ENCODE measurements around the gene GALNT17. TPM values are rescaled to one million over a fixed set of nuclear protein-coding genes. Genes with fewer than 3 reads are reported as not detected.

GALNT17 gene
- total RNA-seq, 1 experiment from 2014 or later, result not detected

DNA sequence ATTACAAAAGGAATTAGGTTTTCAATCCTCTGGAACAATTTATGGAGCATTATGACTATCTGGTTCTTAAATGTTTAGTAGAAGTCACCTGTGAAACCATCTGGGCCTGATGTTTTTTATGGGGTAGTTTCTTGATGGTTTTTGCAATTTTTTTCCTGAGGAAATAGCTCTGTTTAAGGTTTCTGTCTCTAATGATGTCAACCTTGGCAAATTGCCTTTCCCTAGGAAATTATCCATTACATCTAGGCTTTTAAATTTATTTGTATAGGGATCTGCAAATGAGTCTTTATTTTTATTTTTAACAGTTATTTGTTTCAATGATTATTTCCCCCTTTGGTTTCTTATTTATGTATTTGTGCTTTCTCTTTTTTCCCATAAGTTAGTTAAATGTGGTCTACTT lies 222.8 kb downstream of the GALNT17 start:
- no peak overlapping the region for H3K27ac ChIP-seq (ENCODE audit: low read depth, low read length, poor library complexity, severe bottlenecking)
- TF ChIP-seq CTCF (conservative IDR thresholded peaks at IDR 0.05; ENCODE audit: low read depth, low read length), result no peak
- no peak for TF ChIP-seq EZH2 (IDR thresholded peaks at IDR 0.05; ENCODE audit: borderline replicate concordance, low read depth, low read length, poor library complexity, severe bottlenecking)
- CTCF ChIA-PET, result no interaction called here

DNA sequence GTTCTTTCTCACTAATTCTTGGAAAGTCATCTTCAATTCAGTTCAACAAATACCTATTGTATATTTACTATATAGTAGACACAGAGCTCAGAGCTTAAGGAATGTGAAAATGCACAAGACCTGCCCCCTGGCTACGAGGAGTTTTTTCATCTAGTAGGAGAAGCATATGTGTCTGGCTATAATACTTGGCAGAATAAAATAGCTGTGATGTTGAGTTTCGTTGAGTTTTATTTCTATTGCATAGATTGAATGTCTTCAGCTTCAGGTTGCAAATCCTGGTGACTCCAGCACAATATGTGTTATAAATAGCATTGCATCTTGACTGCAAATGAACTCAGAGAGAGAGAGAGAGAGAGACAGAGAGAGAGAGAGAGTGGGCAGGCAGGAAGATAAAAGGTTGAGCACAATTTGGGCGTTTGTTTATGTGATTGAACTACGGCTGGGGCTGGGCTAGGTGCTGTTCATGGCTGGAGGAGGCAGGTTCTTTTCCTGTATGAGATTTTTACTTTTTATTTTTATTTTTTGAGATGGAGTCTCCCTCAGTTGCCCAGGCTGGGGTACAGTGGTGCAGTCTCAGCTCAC lies 229.6 kb downstream of the GALNT17 start:
- TF ChIP-seq EZH2 (IDR thresholded peaks at IDR 0.05; ENCODE audit: borderline replicate concordance, low read depth, low read length, poor library complexity, severe bottlenecking) (no peak), CTCF (conservative IDR thresholded peaks at IDR 0.05; ENCODE audit: low read depth, low read length) (no peak)
- POLR2A ChIA-PET (ENCODE audit: low non-redundant PET), result no interaction called here
- no peak for DNase-seq (ENCODE audit: low spot score)
- no peak overlapping the region for H3K4me3 ChIP-seq (ENCODE audit: low read depth, low read length, poor library complexity, severe bottlenecking)
- no peaks in the 10 kb centered on the region for H3K27me3 ChIP-seq (replicated peaks; ENCODE audit: insufficient read depth, low read depth, low read length, poor library complexity)
- H3K27ac ChIP-seq (ENCODE audit: low read depth, low read length, poor library complexity, severe bottlenecking), result no peak overlapping the region
- intact Hi-C loops (cut with micrococcal nuclease; ENCODE audit: unreplicated experiment), result no loop called here
- no peaks in the 10 kb centered on the region for H3K36me3 ChIP-seq (ENCODE audit: insufficient read depth, low read length, poor library complexity, severe bottlenecking)
- H3K4me1 ChIP-seq (ENCODE audit: insufficient read depth, low read length, poor library complexity, severe bottlenecking), result no peaks in the 10 kb centered on the region
- no TSS peak for BruUV-seq (replicated peaks)
- CTCF ChIA-PET, result no interaction called here
- peaks cover 10% of the 10 kb centered on the region for H3K9me3 ChIP-seq (ENCODE audit: low read depth, low read length, poor library complexity, severe bottlenecking)

More for the DNA sequence above, 222.8 kb downstream of the GALNT17 start:
- no peak for DNase-seq (ENCODE audit: low spot score)
- Histone ChIP-seq H3K4me3 (ENCODE audit: low read depth, low read length, poor library complexity, severe bottlenecking) (no peak overlapping the region), H3K9me3 (ENCODE audit: low read depth, low read length, poor library complexity, severe bottlenecking) (peaks cover 9% of the 10 kb centered on the region), H3K27me3 (replicated peaks; ENCODE audit: insufficient read depth, low read depth, low read length, poor library complexity) (no peaks in the 10 kb centered on the region), H3K4me1 (ENCODE audit: insufficient read depth, low read length, poor library complexity, severe bottlenecking) (no peaks in the 10 kb centered on the region), H3K36me3 (ENCODE audit: insufficient read depth, low read length, poor library complexity, severe bottlenecking) (no peaks in the 10 kb centered on the region)
- no TSS peak for BruUV-seq (replicated peaks)
- POLR2A ChIA-PET (ENCODE audit: low non-redundant PET), result no interaction called here
- intact Hi-C loops (cut with micrococcal nuclease; ENCODE audit: unreplicated experiment), result no loop called here

DNA sequence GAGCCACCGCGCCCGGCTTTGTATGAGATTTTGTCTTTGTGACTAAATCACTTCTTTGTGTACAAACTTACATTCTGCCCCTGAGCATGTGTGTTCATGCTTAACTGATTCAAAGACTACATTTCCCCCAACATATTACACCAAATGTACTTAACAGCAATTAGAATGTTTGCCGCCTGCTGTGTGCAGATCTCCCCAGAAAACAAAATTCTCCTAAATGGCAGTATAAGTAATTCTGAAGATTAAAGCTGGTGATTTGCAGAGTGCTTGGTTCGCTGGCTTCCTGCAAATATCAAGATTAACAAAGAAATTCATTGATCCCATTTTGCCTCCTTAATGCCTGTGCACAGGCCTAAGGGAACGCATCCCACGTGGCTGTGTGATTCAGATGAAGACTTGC lies 230.3 kb downstream of the GALNT17 start:
- TF ChIP-seq CTCF (conservative IDR thresholded peaks at IDR 0.05; ENCODE audit: low read depth, low read length), result no peak
- no peak for TF ChIP-seq EZH2 (IDR thresholded peaks at IDR 0.05; ENCODE audit: borderline replicate concordance, low read depth, low read length, poor library complexity, severe bottlenecking)

More for the DNA sequence above, 230.3 kb downstream of the GALNT17 start:
- Histone ChIP-seq H3K36me3 (ENCODE audit: insufficient read depth, low read length, poor library complexity, severe bottlenecking) (no peaks in the 10 kb centered on the region), H3K4me1 (ENCODE audit: insufficient read depth, low read length, poor library complexity, severe bottlenecking) (no peaks in the 10 kb centered on the region), H3K27me3 (replicated peaks; ENCODE audit: insufficient read depth, low read depth, low read length, poor library complexity) (no peaks in the 10 kb centered on the region), H3K9me3 (ENCODE audit: low read depth, low read length, poor library complexity, severe bottlenecking) (peaks cover 10% of the 10 kb centered on the region), H3K4me3 (ENCODE audit: low read depth, low read length, poor library complexity, severe bottlenecking) (no peak overlapping the region), H3K27ac (ENCODE audit: low read depth, low read length, poor library complexity, severe bottlenecking) (no peak overlapping the region)
- POLR2A ChIA-PET (ENCODE audit: low non-redundant PET), result no interaction called here
- no TSS peak for BruUV-seq (replicated peaks)
- no peak for DNase-seq (ENCODE audit: low spot score)
- intact Hi-C loops (cut with micrococcal nuclease; ENCODE audit: unreplicated experiment), result no loop called here
- CTCF ChIA-PET, result no interaction called here

Data from A673 (cell line).